Stimulated activated CD8-positive, alpha-beta memory T cell treated with anti-CD3 and anti-CD28 coated beads, Interleukin-15, amount 100 ng/mL, for 24 hours (primary cell): ENCODE data around the gene NAIF1.
"Not testable (repeated sequence)": the region's sequence is repeated elsewhere in the genome, so short reads cannot be mapped to it uniquely, and the experiment has no call there.

ENCODE experiments used
- DNase-seq: peaks from one replicate; pipeline ENCODE4 v3.0.0-alpha.2; 2020; ENCODE audit warnings: low read depth

The NAIF1 gene

DNA sequence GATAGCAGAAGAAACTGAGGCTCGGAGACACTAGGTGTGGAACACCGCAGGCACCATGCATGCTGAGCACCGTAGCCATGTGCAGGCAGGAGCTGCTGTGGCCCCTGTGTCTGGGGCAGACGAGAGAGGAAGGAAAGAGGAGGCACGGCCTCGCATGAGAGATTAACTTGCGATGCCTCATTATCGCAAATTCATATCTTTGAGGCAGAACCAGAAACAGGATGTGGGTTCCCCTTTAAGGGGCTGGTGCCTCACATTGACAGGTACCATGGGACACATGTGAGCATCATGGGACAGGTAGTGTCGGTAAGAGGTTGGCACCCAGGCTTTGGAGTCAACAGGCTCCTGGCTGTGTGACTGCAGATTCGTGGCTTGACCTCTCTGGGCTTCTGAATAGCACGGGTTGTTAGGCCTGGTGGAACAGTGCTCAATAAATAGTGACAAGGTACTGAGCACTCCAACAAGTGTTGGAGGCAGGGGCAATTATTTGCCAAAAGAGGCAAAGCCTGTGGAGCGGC lies 40.8 kb downstream of the NAIF1 start:
- DNase-seq = no peak

DNA sequence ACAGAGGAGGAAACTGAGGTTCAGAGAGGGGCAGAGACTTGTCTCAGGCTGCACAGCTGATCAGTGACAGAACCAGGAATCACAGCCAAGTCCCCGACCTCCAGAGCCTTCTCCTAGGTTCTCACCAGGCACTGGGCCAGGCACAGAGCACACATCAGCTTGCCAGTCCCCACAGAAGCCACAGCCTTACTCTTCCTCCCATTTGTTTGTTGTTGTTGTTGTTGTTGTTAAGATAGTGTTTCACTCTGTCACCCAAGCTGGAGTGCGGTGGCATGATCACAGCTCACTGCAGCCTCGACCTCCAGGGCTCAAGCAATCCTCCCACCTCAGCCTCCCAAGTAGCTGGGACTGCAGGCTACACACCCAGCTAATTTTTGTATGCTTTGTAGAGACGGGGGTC lies 41.4 kb downstream of the NAIF1 start:
- DNase-seq = no peak

DNA sequence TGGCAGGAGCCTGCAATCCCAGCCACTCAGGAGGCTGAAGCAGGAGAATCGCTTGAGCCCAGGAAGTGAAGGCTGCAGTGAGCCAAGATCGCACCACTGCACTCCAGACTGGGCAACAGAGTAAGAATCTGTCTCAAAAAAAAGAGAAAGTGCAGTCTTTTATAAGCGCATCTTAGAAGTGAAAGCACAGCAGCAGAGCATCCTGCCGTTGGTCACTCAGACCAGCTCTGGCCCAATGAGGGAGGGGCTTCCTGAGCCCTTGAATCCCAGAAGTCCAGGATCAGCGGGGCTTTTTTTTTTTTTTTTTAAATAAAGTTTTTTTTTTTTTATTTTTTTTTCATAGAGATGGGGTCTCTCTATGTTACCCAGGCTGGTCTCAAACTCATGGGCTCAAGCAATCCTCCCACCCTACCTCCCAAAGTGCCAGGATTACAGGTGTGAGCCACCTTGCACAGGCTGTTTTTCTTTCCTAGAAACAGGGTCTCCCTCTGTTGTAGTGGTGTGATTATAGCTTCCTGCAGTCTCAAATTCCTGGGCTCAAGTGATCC lies 42.3 kb downstream of the NAIF1 start:
- no peak for DNase-seq

DNA sequence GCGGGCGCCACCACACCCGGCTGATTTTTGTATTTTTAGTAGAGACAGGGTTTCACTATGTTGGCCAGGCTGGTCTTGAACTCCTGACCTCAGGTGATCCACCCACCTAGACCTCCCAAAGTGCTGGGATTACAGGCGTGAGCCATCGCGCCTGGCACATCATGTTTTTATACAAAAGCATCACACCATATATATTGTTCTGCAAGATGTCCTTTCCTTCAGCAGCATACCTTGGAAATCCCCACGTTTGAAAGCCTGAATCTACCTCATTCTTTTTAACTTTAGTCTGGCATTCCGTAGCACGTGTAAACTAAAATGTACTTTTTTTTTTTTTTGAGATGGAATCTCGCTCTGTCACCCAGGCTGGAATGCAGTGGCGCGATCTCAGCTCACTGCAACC lies 43.4 kb downstream of the NAIF1 start:
- not testable (repeated sequence) for DNase-seq

DNA sequence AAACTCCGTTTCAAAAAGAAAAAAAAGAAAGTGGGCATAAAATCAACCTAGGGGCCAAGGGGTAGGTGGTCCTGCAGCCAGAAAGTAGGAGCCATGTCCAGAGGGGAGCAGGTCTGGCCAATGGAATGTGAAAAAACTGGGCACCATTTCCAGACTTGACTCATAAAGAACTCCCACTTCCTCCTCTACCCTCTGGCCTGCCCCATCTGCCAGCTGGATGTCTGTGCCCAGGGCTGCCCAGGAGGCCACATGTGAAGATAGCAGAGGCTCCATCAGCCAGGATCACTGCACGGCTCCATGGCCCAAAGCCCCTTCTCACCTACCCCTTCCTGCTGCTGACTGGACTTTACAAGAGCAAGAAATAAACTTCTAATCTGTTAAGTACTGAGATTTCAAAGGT lies 44.2 kb downstream of the NAIF1 start:
- no peak for DNase-seq

DNA sequence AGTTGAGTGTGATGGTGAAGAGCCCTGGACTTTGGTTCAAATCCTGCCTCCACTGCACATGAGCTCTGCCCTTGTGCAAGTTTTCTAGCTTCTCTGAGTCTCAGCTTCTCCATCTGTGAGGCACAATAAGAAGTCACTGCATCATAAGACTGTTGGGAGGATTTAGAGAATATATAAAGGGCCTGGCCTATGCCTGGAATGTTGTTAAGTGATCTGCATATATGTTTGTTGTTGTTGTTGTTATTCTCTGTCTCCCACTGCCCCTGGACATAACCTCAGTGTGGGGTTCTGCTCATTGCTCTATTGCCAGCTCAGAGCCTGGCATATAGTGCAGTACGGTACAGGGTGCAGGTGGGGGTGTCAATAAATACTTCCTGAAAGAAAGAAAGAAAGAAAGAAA lies 46.0 kb downstream of the NAIF1 start:
- DNase-seq = no peak

DNA sequence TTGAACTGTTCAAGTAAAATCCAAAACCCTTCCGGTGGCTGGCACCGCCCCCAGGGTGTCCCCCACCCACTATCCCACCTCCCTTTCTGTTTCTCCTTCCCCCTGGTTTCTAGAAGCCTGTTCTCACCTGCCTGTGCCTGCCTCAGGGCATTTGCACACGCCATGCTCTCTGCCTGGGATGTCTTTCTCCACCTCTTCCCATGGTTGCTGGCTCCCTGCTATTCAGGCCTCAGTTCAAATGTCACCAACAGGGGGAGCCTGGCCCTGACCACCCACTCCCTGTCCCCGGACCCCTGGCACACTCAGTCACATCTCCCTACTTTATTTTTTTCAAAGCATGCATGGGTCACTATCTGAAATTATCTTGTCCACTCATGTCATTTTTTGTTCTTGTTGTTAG lies 46.4 kb downstream of the NAIF1 start:
- no peak for DNase-seq

DNA sequence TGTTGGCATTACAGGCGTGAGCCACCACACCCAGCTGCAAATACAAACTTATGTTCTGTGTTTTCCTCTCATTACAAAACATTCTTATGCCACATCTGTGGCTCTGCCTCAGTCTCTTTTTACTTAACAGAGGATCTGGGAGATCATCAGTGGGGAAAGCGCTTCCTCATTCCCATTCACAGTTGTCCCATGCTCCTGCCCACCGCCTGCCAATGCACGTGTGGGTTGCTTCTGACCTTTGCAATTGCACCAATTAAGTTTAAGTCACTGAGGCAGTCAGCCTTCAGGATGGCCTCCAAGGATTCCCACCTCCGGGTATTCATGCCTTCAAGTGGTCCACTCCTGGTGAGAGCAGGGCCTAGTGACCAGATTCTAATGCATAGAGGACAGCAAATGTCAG lies 51.4 kb downstream of the NAIF1 start:
- no peak for DNase-seq
